ENCODE measurements around the gene PODNL1.

PODNL1 gene

GRCh38 chr19:13905634-13906520 lies 32.3 kb downstream of the PODNL1 start, which contains the start of the genes BRME1 and CC2D1A:
Gene BRME1 (minus strand): TSS chr19:13906117. CDS start chr19:13904892, 1,225 bp downstream.
Gene CC2D1A (plus strand): TSS chr19:13906201. CDS start chr19:13906442, 241 bp downstream.
- Mint-ChIP-seq H3K36me3 (peaks cover 20% of the 10 kb centered on the region), H3K4me1 (peaks cover 22% of the 10 kb centered on the region), H3K9me3 (no peaks in the 10 kb centered on the region), H3K4me3 (peak within 1 kb of the TSS; percentile 80), H3K27ac (peak within 1 kb of the TSS; percentile 91)
- peak; percentile 98 for ATAC-seq
- DNase-seq (ENCODE audit: low spot score in 2 of 2): peak; percentile 92 to 98

GRCh38 chr19:13902993-13903555 lies 35.1 kb downstream of the PODNL1 start:
- DNase-seq (ENCODE audit: low spot score in 2 of 2) (peak in 1 of 2 donors; percentile 71), ATAC-seq (no peak)
- Mint-ChIP-seq H3K4me1 (peaks cover 22% of the 10 kb centered on the region), H3K9me3 (no peaks in the 10 kb centered on the region), H3K27ac (no peak overlapping the region), H3K36me3 (no peaks in the 10 kb centered on the region), H3K4me3 (no peak overlapping the region)

GRCh38 chr19:13899912-13900584 lies 38.2 kb downstream of the PODNL1 start:
- Mint-ChIP-seq H3K4me3 (no peak overlapping the region), H3K36me3 (no peaks in the 10 kb centered on the region), H3K4me1 (peaks cover 5% of the 10 kb centered on the region), H3K9me3 (no peaks in the 10 kb centered on the region), H3K27ac (no peak overlapping the region)
- no peak for DNase-seq (ENCODE audit: low spot score in 2 of 2)
- ATAC-seq: no peak

- Mint-ChIP-seq H3K4me1 (no peaks in the 10 kb centered on the region), H3K27ac (no peak overlapping the region), H3K9me3 (no peaks in the 10 kb centered on the region), H3K36me3 (no peaks in the 10 kb centered on the region), H3K4me3 (no peak overlapping the region)
- DNase-seq (ENCODE audit: low spot score in 2 of 2): no peak
- ATAC-seq: no peak
These were observed 38.8 kb downstream of the PODNL1 start for GRCh38 chr19:13899393-13899792.

GRCh38 chr19:13896227-13896626 lies 42.0 kb downstream of the PODNL1 start:
- Mint-ChIP-seq H3K4me3 (no peak overlapping the region), H3K27ac (no peak overlapping the region), H3K4me1 (no peaks in the 10 kb centered on the region), H3K36me3 (no peaks in the 10 kb centered on the region), H3K9me3 (no peaks in the 10 kb centered on the region)
- no peak for DNase-seq (ENCODE audit: low spot score in 2 of 2)
- no peak for ATAC-seq

GRCh38 chr19:13894552-13894951 lies 43.7 kb downstream of the PODNL1 start:
- Mint-ChIP-seq H3K36me3 (no peaks in the 10 kb centered on the region), H3K4me3 (no peak overlapping the region), H3K9me3 (no peaks in the 10 kb centered on the region), H3K27ac (no peak overlapping the region), H3K4me1 (no peaks in the 10 kb centered on the region)
- ATAC-seq: no peak
- DNase-seq (ENCODE audit: low spot score in 2 of 2): no peak

GRCh38 chr19:13892870-13893269 lies 45.3 kb downstream of the PODNL1 start:
- Mint-ChIP-seq H3K27ac (no peak overlapping the region), H3K36me3 (no peaks in the 10 kb centered on the region), H3K4me1 (no peaks in the 10 kb centered on the region), H3K9me3 (no peaks in the 10 kb centered on the region), H3K4me3 (no peak overlapping the region)
- DNase-seq (ENCODE audit: low spot score in 2 of 2) (no peak), ATAC-seq (no peak)

GRCh38 chr19:13890136-13890535 lies 48.1 kb downstream of the PODNL1 start:
- Mint-ChIP-seq H3K4me1 (peaks cover 26% of the 10 kb centered on the region), H3K4me3 (no peak overlapping the region), H3K36me3 (no peaks in the 10 kb centered on the region), H3K9me3 (no peaks in the 10 kb centered on the region), H3K27ac (no peak overlapping the region)
- ATAC-seq: no peak
- DNase-seq (ENCODE audit: low spot score in 2 of 2): no peak

- peaks cover 40% of the 10 kb centered on the region for H3K4me1 Mint-ChIP-seq
- H3K4me3 Mint-ChIP-seq: no peak overlapping the region
- H3K9me3 Mint-ChIP-seq: no peaks in the 10 kb centered on the region
- H3K27ac Mint-ChIP-seq: no peak overlapping the region
- H3K36me3 Mint-ChIP-seq: no peaks in the 10 kb centered on the region
- no peak for DNase-seq (ENCODE audit: low spot score in 2 of 2)
- ATAC-seq: no peak
These were observed 49.9 kb downstream of the PODNL1 start for GRCh38 chr19:13888281-13888680.

GRCh38 chr19:13887517-13887916 lies 50.7 kb downstream of the PODNL1 start:
- DNase-seq (ENCODE audit: low spot score in 2 of 2): no peak
- no peaks in the 10 kb centered on the region for H3K36me3 Mint-ChIP-seq
- peaks cover 48% of the 10 kb centered on the region for H3K4me1 Mint-ChIP-seq
- H3K9me3 Mint-ChIP-seq: no peaks in the 10 kb centered on the region
- H3K27ac Mint-ChIP-seq: peak overlapping the region; percentile 67
- H3K4me3 Mint-ChIP-seq: peak overlapping the region; percentile 59
- peak; percentile 75 for ATAC-seq

GRCh38 chr19:13887018-13887436 lies 51.2 kb downstream of the PODNL1 start:
- Mint-ChIP-seq H3K4me1 (peaks cover 53% of the 10 kb centered on the region), H3K9me3 (no peaks in the 10 kb centered on the region), H3K4me3 (peak overlapping the region; percentile 59), H3K36me3 (peaks cover 2% of the 10 kb centered on the region), H3K27ac (peak overlapping the region; percentile 67)
- DNase-seq (ENCODE audit: low spot score in 2 of 2): peak in 1 of 2 donors; percentile 82
- peak; percentile 96 for ATAC-seq

GRCh38 chr19:13885826-13886365 lies 52.3 kb downstream of the PODNL1 start:
- no peak for ATAC-seq
- Mint-ChIP-seq H3K4me1 (peaks cover 64% of the 10 kb centered on the region), H3K27ac (no peak overlapping the region), H3K9me3 (no peaks in the 10 kb centered on the region), H3K36me3 (peaks cover 11% of the 10 kb centered on the region), H3K4me3 (no peak overlapping the region)
- no peak for DNase-seq (ENCODE audit: low spot score in 2 of 2)

- DNase-seq (ENCODE audit: low spot score in 2 of 2) (no peak), ATAC-seq (no peak)
- Mint-ChIP-seq H3K4me3 (no peak overlapping the region), H3K9me3 (no peaks in the 10 kb centered on the region), H3K4me1 (peaks cover 71% of the 10 kb centered on the region), H3K36me3 (peaks cover 11% of the 10 kb centered on the region), H3K27ac (no peak overlapping the region)
These were observed 53.3 kb downstream of the PODNL1 start for GRCh38 chr19:13884726-13885591.

- H3K4me1 Mint-ChIP-seq: peaks cover 71% of the 10 kb centered on the region
- ATAC-seq (no peak), DNase-seq (ENCODE audit: low spot score in 2 of 2) (no peak)
- H3K27ac Mint-ChIP-seq: peak overlapping the region; percentile 57
- peaks cover 11% of the 10 kb centered on the region for H3K36me3 Mint-ChIP-seq
- no peaks in the 10 kb centered on the region for H3K9me3 Mint-ChIP-seq
- H3K4me3 Mint-ChIP-seq: no peak overlapping the region
These were observed 54.6 kb downstream of the PODNL1 start for GRCh38 chr19:13883516-13884064.
